GM23248 (cell line): ENCODE data around the gene PPIP5K2. TPM values are rescaled to one million over a fixed set of nuclear protein-coding genes. Genes with fewer than 3 reads are reported as not detected.

Experiments
- DNase-seq: peaks from one replicate; pipeline ENCODE4 v3.0.0-alpha.2; 2015
- H2AFZ ChIP-seq: fragments of 200-600 bp; sonication (generic); 2 replicates; pipeline ENCODE4 v1.6.1; 2016; ENCODE audit warnings: antibody characterized with exemption
- H3F3A ChIP-seq: fragments of 200-600 bp; sonication (generic); 2 replicates; pipeline ENCODE4 v1.6.1; 2016; ENCODE audit warnings: mild to moderate bottlenecking, antibody characterized with exemption, mixed run types; ENCODE audit not compliant: insufficient read depth
- H3K27ac ChIP-seq: fragments of 200-600 bp; sonication (generic); 2 replicates; pipeline ENCODE4 v1.5.1; 2016; ENCODE audit warnings: mild to moderate bottlenecking
- H3K27me3 ChIP-seq: fragments of 200-600 bp; sonication (generic); replicated peaks from 2 replicates; pipeline ENCODE4 v1.6.1; 2016; ENCODE audit warnings: mild to moderate bottlenecking; ENCODE audit not compliant: insufficient read depth
- H3K36me3 ChIP-seq: fragments of 200-600 bp; sonication (generic); 2 replicates; pipeline ENCODE4 v1.6.1; 2016; ENCODE audit warnings: low read depth, mild to moderate bottlenecking
- H3K4me1 ChIP-seq: fragments of 200-600 bp; sonication (generic); 2 replicates; pipeline ENCODE4 v1.6.1; 2016; ENCODE audit warnings: mild to moderate bottlenecking; ENCODE audit not compliant: insufficient read depth
- H3K4me2 ChIP-seq: fragments of 200-600 bp; sonication (generic); one replicate; pipeline ENCODE4 v1.6.1; 2016; ENCODE audit warnings: mild to moderate bottlenecking; ENCODE audit not compliant: unreplicated experiment
- H3K4me3 ChIP-seq: fragments of 200-600 bp; sonication (generic); 2 replicates; pipeline ENCODE4 v1.5.1; 2016; ENCODE audit warnings: mild to moderate bottlenecking
- H3K79me2 ChIP-seq: fragments of 200-600 bp; sonication (generic); 2 replicates; pipeline ENCODE4 v1.6.1; 2016; ENCODE audit warnings: mild to moderate bottlenecking; ENCODE audit not compliant: insufficient read depth
- H3K9ac ChIP-seq: fragments of 200-600 bp; sonication (generic); 2 replicates; pipeline ENCODE4 v1.6.1; 2016; ENCODE audit warnings: mild to moderate bottlenecking
- H3K9me2 ChIP-seq: fragments of 200-600 bp; sonication (generic); 2 replicates; pipeline ENCODE4 v1.6.1; 2016; ENCODE audit warnings: mixed run types, mild to moderate bottlenecking, moderate library complexity; ENCODE audit not compliant: insufficient read depth
- H3K9me3 ChIP-seq: fragments of 200-600 bp; sonication (generic); one replicate; pipeline ENCODE4 v1.6.1; 2017; ENCODE audit warnings: low read depth
- H4K20me1 ChIP-seq: fragments of 200-600 bp; sonication (generic); 2 replicates; pipeline ENCODE4 v1.6.0; 2016; ENCODE audit not compliant: insufficient read depth
- EZH2 ChIP-seq: fragments of 200-600 bp; sonication (generic); IDR thresholded peaks from 2 replicates; pipeline ENCODE4 v1.6.1; 2018; ENCODE audit warnings: antibody characterized with exemption, mild to moderate bottlenecking; ENCODE audit not compliant: insufficient read depth, poor library complexity, severe bottlenecking
- EZH2phosphoT487 ChIP-seq: fragments of 200-600 bp; sonication (generic); IDR thresholded peaks from 2 replicates; pipeline ENCODE4 v1.6.1; 2018; ENCODE audit warnings: antibody characterized with exemption, moderate library complexity, mild to moderate bottlenecking, low read depth; ENCODE audit not compliant: insufficient read depth
- WGBS, 2 experiments: methylation state at CpG; one replicate each; pipeline ENCODE4 v1.1.6; 2015 to 2017; ENCODE audit warnings: low lambda C conversion rate in 2 of 2, low coverage in 1 of 2; ENCODE audit errors: missing lambda C conversion rate in 2 of 2; 5-methylcytosine and 5-hydroxymethylcytosine counted together
- in situ Hi-C: fragments of 300-500 bp; cut with MboI; formaldehyde crosslinking; loops from 2 replicates; pipeline ENCODE4 v1.15.0; 2020
- polyA plus RNA-seq: library from polyadenylated mRNA; unstranded; fragments of >200 nt; fragmentation: Nextera tagmentation; extraction: Ambion mirVana; gene quantifications from 2 replicates; pipeline ENCODE4 v1.2.1, GENCODE V29; 2016
- total RNA-seq: library from RNA; depleted of rRNA; stranded (reverse); fragments of >200 nt; shearing (Covaris generic); gene quantifications from 2 replicates; pipeline ENCODE4 v1.2.3, GENCODE V29; 2014

The PPIP5K2 gene
- total and polyA plus RNA-seq, 2 experiments from 2014 or later = 47.5 to 65.6 TPM

GRCh38 chr5:103145196-103145595 lies 25.1 kb downstream of the PPIP5K2 start:
- Histone ChIP-seq H3K4me2 (no peak overlapping the region), H3K36me3 (0 out of 2 replicates have a peak, but pooled peaks cover 8% of the 10 kb centered on the region), H3K9ac (no peak overlapping the region), H3K9me2 (no peaks in the 10 kb centered on the region), H3K4me3 (no peak overlapping the region), H3K79me2 (no peaks in the 10 kb centered on the region), H3F3A (no peaks in the 10 kb centered on the region), H3K27ac (no peak overlapping the region), H3K9me3 (no peaks in the 10 kb centered on the region), H4K20me1 (no peaks in the 10 kb centered on the region), H3K4me1 (no peaks in the 10 kb centered on the region), H2AFZ (no peak overlapping the region), H3K27me3 (no peaks in the 10 kb centered on the region)
- TF ChIP-seq EZH2phosphoT487 = no peak
- no peak for TF ChIP-seq EZH2
- in situ Hi-C loops = no loop called here
- DNase-seq = no peak

- Histone ChIP-seq H3K4me1 (no peaks in the 10 kb centered on the region), H4K20me1 (no peaks in the 10 kb centered on the region), H3K36me3 (peaks cover 28% of the 10 kb centered on the region; the same call in 1 of the 2 replicates), H3K27ac (no peak overlapping the region), H3K27me3 (no peaks in the 10 kb centered on the region), H3K4me2 (no peak overlapping the region), H3K79me2 (no peaks in the 10 kb centered on the region), H3K9ac (no peak overlapping the region), H2AFZ (no peak overlapping the region), H3K9me2 (no peaks in the 10 kb centered on the region), H3F3A (no peaks in the 10 kb centered on the region), H3K9me3 (no peaks in the 10 kb centered on the region), H3K4me3 (no peak overlapping the region)
- DNase-seq = no peak
- in situ Hi-C loops = no loop called here
- TF ChIP-seq EZH2phosphoT487 = no peak
- no peak for TF ChIP-seq EZH2
- WGBS, 2 experiments = 100% methylated on average over 1 of the region's 1 CpG
Measured at GRCh38 chr5:103148213-103148612, 28.1 kb downstream of the PPIP5K2 start.

GRCh38 chr5:103151156-103151555 lies 31.1 kb downstream of the PPIP5K2 start:
- no peaks in the 10 kb centered on the region for H3K9me2 ChIP-seq
- H3K27me3 ChIP-seq = no peaks in the 10 kb centered on the region
- no peaks in the 10 kb centered on the region for H3K4me1 ChIP-seq
- WGBS, 2 experiments = 98 to 100% methylated on average over 1 of the region's 1 CpG
- no peak overlapping the region for H3K4me3 ChIP-seq
- H4K20me1 ChIP-seq = no peaks in the 10 kb centered on the region
- H3F3A ChIP-seq = no peaks in the 10 kb centered on the region
- no peaks in the 10 kb centered on the region for H3K9me3 ChIP-seq
- no peak overlapping the region for H3K4me2 ChIP-seq
- in situ Hi-C loops = no loop called here
- no peak overlapping the region for H3K27ac ChIP-seq
- H3K79me2 ChIP-seq = no peaks in the 10 kb centered on the region
- peaks cover 39% of the 10 kb centered on the region for H3K36me3 ChIP-seq
- H3K9ac ChIP-seq = no peak overlapping the region
- H2AFZ ChIP-seq = no peak overlapping the region
- TF ChIP-seq EZH2phosphoT487 = no peak
- TF ChIP-seq EZH2 = no peak
- DNase-seq = no peak

- Histone ChIP-seq H3K36me3 (peaks cover 20% of the 10 kb centered on the region), H3F3A (no peaks in the 10 kb centered on the region), H3K27me3 (no peaks in the 10 kb centered on the region), H3K9ac (no peak overlapping the region), H3K27ac (no peak overlapping the region), H2AFZ (no peak overlapping the region), H3K9me3 (no peaks in the 10 kb centered on the region), H3K79me2 (0 out of 2 replicates have a peak, but pooled peaks cover 7% of the 10 kb centered on the region), H3K9me2 (no peaks in the 10 kb centered on the region), H3K4me2 (no peak overlapping the region), H3K4me1 (no peaks in the 10 kb centered on the region), H3K4me3 (no peak overlapping the region), H4K20me1 (no peaks in the 10 kb centered on the region)
- TF ChIP-seq EZH2 = no peak
- no peak for TF ChIP-seq EZH2phosphoT487
- in situ Hi-C loops = no loop called here
- DNase-seq = no peak
Measured at GRCh38 chr5:103166706-103167105, 46.6 kb downstream of the PPIP5K2 start.

- no peaks in the 10 kb centered on the region for H3F3A ChIP-seq
- TF ChIP-seq EZH2 (no peak), EZH2phosphoT487 (no peak)
- WGBS, 2 experiments = 97 to 100% methylated on average over 1 of the region's 1 CpG
- H3K9me3 ChIP-seq = no peaks in the 10 kb centered on the region
- peaks cover 20% of the 10 kb centered on the region for H3K36me3 ChIP-seq
- no peak overlapping the region for H3K4me2 ChIP-seq
- H3K27ac ChIP-seq = no peak overlapping the region
- no peaks in the 10 kb centered on the region for H4K20me1 ChIP-seq
- no peak overlapping the region for H3K9ac ChIP-seq
- in situ Hi-C loops = no loop called here
- H2AFZ ChIP-seq = no peak overlapping the region
- no peak overlapping the region for H3K4me3 ChIP-seq
- no peaks in the 10 kb centered on the region for H3K9me2 ChIP-seq
- DNase-seq = no peak
- no peaks in the 10 kb centered on the region for H3K79me2 ChIP-seq
- no peaks in the 10 kb centered on the region for H3K27me3 ChIP-seq
- no peaks in the 10 kb centered on the region for H3K4me1 ChIP-seq
Measured at GRCh38 chr5:103174147-103174546, 54.0 kb downstream of the PPIP5K2 start.
